ENCODE results near the gene PGA4. TPM values are rescaled to one million over a fixed set of nuclear protein-coding genes. Genes with fewer than 3 reads are reported as not detected.
"Not testable (repeated sequence)": the region's sequence is repeated elsewhere in the genome, so short reads cannot be mapped to it uniquely, and the experiment has no call there.

The PGA4 gene
- total RNA-seq, 1 donor from 2014 or later, result not detected

- H3K4me3 Mint-ChIP-seq; H3K9me3 Mint-ChIP-seq; CTCF ChIA-PET; DNase-seq; H3K27me3 Mint-ChIP-seq; H3K36me3 Mint-ChIP-seq (ENCODE audit: low read depth); H3K4me1 Mint-ChIP-seq; ATAC-seq (ENCODE audit: low read depth); intact Hi-C loops (cut with micrococcal nuclease); H3K27ac Mint-ChIP-seq; POLR2A ChIA-PET: not testable (repeated sequence)
These were observed 11.5 kb upstream of the PGA4 start for GRCh38 chr11:61210629-61211028.

- H3K4me1 Mint-ChIP-seq; intact Hi-C loops (cut with micrococcal nuclease); ATAC-seq (ENCODE audit: low read depth); H3K9me3 Mint-ChIP-seq; H3K27ac Mint-ChIP-seq; DNase-seq; H3K4me3 Mint-ChIP-seq; POLR2A ChIA-PET; CTCF ChIA-PET; H3K27me3 Mint-ChIP-seq; H3K36me3 Mint-ChIP-seq (ENCODE audit: low read depth): not testable (repeated sequence)
These were observed 10.7 kb upstream of the PGA4 start for GRCh38 chr11:61211327-61211952.

- H3K27me3 Mint-ChIP-seq; H3K36me3 Mint-ChIP-seq (ENCODE audit: low read depth); DNase-seq; H3K27ac Mint-ChIP-seq; ATAC-seq (ENCODE audit: low read depth); intact Hi-C loops (cut with micrococcal nuclease); CTCF ChIA-PET; H3K4me1 Mint-ChIP-seq; POLR2A ChIA-PET; H3K9me3 Mint-ChIP-seq; H3K4me3 Mint-ChIP-seq: not testable (repeated sequence)
These were observed 9.9 kb upstream of the PGA4 start for GRCh38 chr11:61212202-61212601.

GRCh38 chr11:61213711-61214324 lies 8.3 kb upstream of the PGA4 start:
- H3K36me3 Mint-ChIP-seq (ENCODE audit: low read depth); H3K4me3 Mint-ChIP-seq; POLR2A ChIA-PET; ATAC-seq (ENCODE audit: low read depth); DNase-seq; H3K27ac Mint-ChIP-seq; intact Hi-C loops (cut with micrococcal nuclease); H3K9me3 Mint-ChIP-seq; H3K27me3 Mint-ChIP-seq; H3K4me1 Mint-ChIP-seq; CTCF ChIA-PET: not testable (repeated sequence)

- POLR2A ChIA-PET; intact Hi-C loops (cut with micrococcal nuclease): not testable (repeated sequence)
These were observed 3.8 kb upstream of the PGA4 start for GRCh38 chr11:61218306-61218705.

GRCh38 chr11:61219016-61219415 lies 3.1 kb upstream of the PGA4 start:
- POLR2A ChIA-PET; DNase-seq; H3K9me3 Mint-ChIP-seq; H3K27ac Mint-ChIP-seq; H3K27me3 Mint-ChIP-seq; intact Hi-C loops (cut with micrococcal nuclease); H3K36me3 Mint-ChIP-seq (ENCODE audit: low read depth); H3K4me3 Mint-ChIP-seq; CTCF ChIA-PET; H3K4me1 Mint-ChIP-seq; ATAC-seq (ENCODE audit: low read depth): not testable (repeated sequence)

More at GRCh38 chr11:61218306-61218705, 3.8 kb upstream of the PGA4 start:
- CTCF ChIA-PET; H3K9me3 Mint-ChIP-seq; H3K4me3 Mint-ChIP-seq; DNase-seq; H3K27ac Mint-ChIP-seq; ATAC-seq (ENCODE audit: low read depth); H3K36me3 Mint-ChIP-seq (ENCODE audit: low read depth); H3K27me3 Mint-ChIP-seq; H3K4me1 Mint-ChIP-seq: not testable (repeated sequence)

GRCh38 chr11:61222692-61223091 lies 545 bp downstream of the PGA4 start:
- H3K4me3 Mint-ChIP-seq; POLR2A ChIA-PET; DNase-seq; CTCF ChIA-PET; H3K36me3 Mint-ChIP-seq (ENCODE audit: low read depth); H3K4me1 Mint-ChIP-seq; H3K27ac Mint-ChIP-seq; H3K27me3 Mint-ChIP-seq; intact Hi-C loops (cut with micrococcal nuclease); ATAC-seq (ENCODE audit: low read depth); H3K9me3 Mint-ChIP-seq: not testable (repeated sequence)

- POLR2A ChIA-PET; DNase-seq; CTCF ChIA-PET; ATAC-seq (ENCODE audit: low read depth); H3K9me3 Mint-ChIP-seq; intact Hi-C loops (cut with micrococcal nuclease); H3K27ac Mint-ChIP-seq; H3K36me3 Mint-ChIP-seq (ENCODE audit: low read depth); H3K27me3 Mint-ChIP-seq; H3K4me3 Mint-ChIP-seq; H3K4me1 Mint-ChIP-seq: not testable (repeated sequence)
These were observed 4.5 kb downstream of the PGA4 start for GRCh38 chr11:61226457-61227137.

- H3K4me3 Mint-ChIP-seq; H3K9me3 Mint-ChIP-seq; H3K4me1 Mint-ChIP-seq; DNase-seq; H3K27me3 Mint-ChIP-seq; POLR2A ChIA-PET; H3K27ac Mint-ChIP-seq; ATAC-seq (ENCODE audit: low read depth); H3K36me3 Mint-ChIP-seq (ENCODE audit: low read depth); CTCF ChIA-PET; intact Hi-C loops (cut with micrococcal nuclease): not testable (repeated sequence)
These were observed 7.3 kb downstream of the PGA4 start for GRCh38 chr11:61229458-61229857.

- intact Hi-C loops (cut with micrococcal nuclease); H3K36me3 Mint-ChIP-seq (ENCODE audit: low read depth); ATAC-seq (ENCODE audit: low read depth); DNase-seq; CTCF ChIA-PET; POLR2A ChIA-PET; H3K27me3 Mint-ChIP-seq; H3K27ac Mint-ChIP-seq; H3K9me3 Mint-ChIP-seq; H3K4me1 Mint-ChIP-seq; H3K4me3 Mint-ChIP-seq: not testable (repeated sequence)
These were observed 8.9 kb downstream of the PGA4 start for GRCh38 chr11:61231033-61231432.

- H3K4me1 Mint-ChIP-seq; CTCF ChIA-PET; H3K9me3 Mint-ChIP-seq; H3K4me3 Mint-ChIP-seq; H3K36me3 Mint-ChIP-seq (ENCODE audit: low read depth); ATAC-seq (ENCODE audit: low read depth); intact Hi-C loops (cut with micrococcal nuclease); H3K27me3 Mint-ChIP-seq; POLR2A ChIA-PET; DNase-seq; H3K27ac Mint-ChIP-seq: not testable (repeated sequence)
These were observed 9.4 kb downstream of the PGA4 start for GRCh38 chr11:61231585-61231984.

- H3K4me1 Mint-ChIP-seq; H3K9me3 Mint-ChIP-seq; ATAC-seq (ENCODE audit: low read depth); H3K4me3 Mint-ChIP-seq; DNase-seq; H3K36me3 Mint-ChIP-seq (ENCODE audit: low read depth); H3K27ac Mint-ChIP-seq; CTCF ChIA-PET; H3K27me3 Mint-ChIP-seq; intact Hi-C loops (cut with micrococcal nuclease); POLR2A ChIA-PET: not testable (repeated sequence)
These were observed 10.5 kb downstream of the PGA4 start for GRCh38 chr11:61232548-61233145.
